HG02970 (cell line): ENCODE measurements around the gene DAAM2.

Source experiments
- ATAC-seq: cut with Tn5 transposase; IDR thresholded peaks from one replicate; pipeline ENCODE4 v1.9.1; 2021; ENCODE audit warnings: mild to moderate bottlenecking, moderate library complexity, moderate number of reproducible peaks; ENCODE audit not compliant: unreplicated experiment, low FRiP score

The DAAM2 gene

DNA sequence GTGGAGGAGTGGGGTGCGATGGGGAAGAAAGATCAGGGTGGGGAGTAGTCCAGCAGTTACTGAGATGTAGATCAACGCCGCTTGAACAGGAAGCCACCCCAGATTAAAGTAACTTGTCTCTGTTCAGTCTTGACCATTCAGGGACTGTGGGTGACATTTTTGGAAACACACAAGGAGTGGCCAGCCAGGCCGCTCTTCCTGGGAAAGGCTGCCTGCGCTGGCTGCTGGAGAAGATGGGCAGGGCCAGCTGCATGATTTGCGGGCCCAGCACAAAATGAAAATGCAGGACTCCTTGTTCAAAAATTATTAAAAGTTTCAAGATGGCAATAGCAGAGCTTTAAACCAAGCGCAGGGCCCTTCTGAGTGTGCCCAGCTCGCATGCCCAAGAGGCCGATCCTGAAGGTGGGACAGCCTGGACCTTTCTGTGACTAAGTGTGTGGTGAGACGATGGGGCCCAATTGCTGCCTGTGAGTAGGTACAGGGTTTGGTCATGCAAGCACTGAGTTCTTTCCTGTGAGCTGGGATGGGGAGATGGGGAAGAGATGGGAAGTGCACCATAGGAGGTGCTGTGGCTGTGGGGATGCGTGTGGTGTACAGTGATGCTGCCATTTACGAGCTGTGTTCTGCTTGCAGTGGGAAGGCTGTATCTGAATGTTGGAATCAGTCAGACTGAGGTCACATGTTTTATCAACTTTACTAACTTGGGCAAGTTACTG, 51.3 kb downstream of the DAAM2 start:
- no peak for ATAC-seq

DNA sequence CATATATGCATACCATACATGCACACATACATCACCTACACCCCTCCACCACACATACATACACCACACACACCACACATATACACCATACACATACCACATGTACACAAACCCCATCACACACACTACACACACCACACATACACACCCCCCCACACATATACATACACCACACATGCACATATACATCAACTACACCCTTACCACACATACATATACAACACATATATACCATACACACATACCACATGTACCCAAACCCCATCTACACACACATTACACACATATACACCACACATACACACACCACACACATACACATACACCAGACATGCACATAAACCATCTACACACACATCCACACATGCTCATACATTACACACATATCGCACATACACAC, 52.7 kb downstream of the DAAM2 start:
- ATAC-seq: no peak

DNA sequence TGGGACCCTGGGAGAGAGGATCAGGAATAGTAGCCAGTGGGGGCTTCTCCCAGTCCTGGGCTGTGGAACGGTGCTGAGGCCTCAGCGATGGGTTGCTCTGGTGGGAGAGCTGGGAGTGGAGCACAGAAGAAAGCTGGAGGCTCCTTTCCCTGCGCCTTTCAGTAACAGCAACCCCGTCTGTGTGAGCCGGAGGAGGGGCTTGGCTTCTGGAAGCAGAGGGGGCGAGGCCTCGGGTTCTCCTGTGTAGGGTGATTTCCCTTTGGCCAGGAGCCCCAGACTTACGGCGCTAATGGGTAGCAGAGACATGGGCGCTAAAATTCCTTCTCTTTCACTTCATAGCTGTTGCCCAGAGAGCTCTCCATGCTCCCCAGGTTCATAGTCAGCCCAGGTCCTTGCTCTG, 55.0 kb downstream of the DAAM2 start:
- ATAC-seq: no peak

DNA sequence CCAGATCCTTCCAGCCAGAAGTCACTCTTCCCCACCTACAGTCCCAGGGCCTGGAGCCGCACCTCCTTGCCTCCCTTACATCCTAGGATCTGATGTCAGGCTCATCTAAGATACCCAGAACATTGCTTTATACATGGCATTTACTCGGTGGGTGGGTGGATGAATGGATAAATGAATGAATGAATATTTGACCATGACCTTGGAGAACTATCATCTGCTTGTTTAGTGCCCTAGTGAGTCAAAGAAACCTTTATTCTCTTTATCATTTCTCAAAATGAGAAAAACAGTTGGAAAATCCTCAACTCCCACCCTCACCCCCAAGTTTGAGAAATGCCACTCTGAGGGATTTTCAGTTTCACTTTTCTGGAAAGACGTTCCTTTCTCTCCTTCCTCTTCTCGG, 56.0 kb downstream of the DAAM2 start:
- ATAC-seq: no peak

DNA sequence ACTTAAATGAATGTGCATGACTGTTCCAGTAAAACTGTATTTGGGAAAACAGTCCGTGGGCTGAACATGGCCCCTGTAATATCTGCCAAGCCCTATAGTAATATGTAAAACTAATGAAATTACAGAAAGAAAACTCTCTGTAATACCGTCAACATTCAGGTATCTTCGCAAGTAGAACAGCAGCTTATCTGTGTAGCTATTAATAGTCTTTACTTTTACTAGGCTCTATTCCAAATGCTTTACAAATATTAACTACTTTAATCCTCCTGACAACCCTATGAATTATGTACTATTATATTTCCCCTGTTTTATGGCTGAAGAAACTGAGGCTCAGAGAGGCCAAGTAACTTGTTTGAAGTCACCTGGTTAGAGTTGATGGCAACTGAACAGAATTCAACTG, 57.1 kb downstream of the DAAM2 start:
- no peak for ATAC-seq

DNA sequence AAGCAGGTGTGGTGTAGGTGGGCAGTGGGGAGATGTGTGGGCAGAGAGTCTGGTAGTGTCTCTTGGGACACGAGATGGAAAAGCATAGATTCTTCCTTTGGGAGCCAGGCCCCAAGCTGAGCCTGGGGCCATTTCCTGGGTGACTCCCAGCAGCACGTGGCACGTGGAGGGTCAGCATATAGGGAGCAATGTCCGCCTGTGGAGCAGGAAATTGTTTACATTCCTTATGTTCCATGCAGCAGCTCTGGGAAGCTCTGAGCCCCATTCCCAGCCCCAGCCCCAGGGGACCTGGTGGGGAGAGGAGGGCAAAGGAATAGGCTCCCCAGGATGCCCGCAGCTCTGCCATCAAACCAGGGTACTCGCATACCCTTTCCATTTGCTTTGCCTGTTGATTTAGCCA, 57.6 kb downstream of the DAAM2 start:
- ATAC-seq: no peak

DNA sequence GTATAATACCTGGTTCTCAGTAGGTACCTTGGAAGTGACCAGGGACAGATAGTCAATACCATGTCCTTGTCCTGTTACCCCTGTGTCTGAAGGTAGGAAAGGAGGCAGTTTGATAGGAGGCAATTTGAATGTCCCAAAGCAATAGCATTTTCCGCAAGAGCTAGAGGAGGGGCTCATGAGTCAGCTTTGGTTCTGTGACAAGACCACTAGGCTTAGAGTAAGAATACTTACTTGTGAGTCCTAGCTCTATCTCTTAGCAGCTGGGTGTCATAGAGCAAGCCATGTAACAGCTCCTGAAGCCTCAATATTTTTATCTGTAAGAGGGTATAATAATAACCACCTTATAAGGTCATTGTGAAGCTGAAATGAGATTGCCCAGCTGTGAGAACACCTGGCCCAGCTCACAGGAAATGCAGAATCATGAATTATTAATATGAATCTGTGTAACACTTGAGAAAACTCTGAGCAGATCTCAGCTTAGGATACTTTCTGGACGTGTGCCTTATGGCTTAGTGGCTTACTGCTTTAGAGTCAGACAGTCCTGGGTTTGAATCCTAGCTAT, 58.6 kb downstream of the DAAM2 start:
- ATAC-seq: no peak

DNA sequence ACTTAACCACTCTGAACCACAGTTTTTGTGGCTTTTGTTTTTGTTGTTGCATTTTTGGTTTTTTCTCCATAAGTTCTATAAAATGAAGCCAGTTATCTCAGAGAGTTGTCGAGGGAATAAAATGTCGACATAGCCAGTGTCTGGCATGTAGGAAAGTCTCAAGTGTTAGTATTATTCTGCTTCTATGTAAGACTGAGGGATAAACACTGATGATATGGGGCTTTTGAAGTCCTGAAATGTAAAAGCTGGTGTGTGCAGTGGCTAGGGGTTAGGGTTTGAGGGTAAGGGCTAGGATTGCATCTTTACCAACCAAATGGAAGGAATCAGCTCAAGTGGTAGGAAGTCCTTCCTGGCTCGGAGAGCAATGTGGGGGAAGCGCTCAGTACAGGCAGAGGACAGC, 59.2 kb downstream of the DAAM2 start:
- no peak for ATAC-seq

DNA sequence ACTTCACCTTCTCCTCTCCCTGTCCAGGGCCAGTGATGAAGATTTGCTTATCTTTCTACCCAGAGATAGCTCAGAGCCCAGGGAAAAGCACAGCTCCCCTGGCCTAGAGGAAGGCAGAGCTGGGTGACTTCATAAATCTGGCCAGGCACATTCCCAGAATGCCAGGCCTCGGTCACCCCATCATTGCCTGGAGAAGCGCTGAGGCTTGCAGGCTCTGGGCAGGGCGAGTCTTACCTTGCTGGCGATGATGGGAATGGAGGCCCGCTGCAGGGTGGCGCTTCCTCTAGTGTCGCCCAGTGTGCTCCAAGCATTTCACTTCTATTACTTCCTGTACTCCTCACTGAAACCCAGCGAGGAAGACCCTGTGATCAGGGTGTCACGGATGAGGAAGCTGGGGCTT, 60.1 kb downstream of the DAAM2 start:
- ATAC-seq: no peak

DNA sequence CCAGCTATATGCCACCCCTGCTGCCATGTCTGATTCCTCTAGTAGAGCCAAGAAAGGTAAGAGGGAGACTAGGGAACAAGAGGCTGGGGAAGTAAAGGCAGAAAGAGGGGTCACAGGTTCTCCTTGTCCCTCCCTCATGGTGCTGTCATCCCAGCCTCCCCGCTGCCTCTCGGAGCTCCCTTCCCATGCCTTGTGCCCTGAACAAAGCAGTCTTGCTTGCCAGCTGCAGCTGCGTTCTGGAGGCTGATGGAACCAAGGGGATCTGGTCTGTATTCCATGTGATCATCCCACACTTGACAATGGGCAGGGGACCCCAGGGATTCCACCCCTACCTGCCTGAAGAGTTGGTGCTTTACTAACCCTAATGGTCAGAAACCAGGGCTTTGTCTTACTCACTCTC, 61.4 kb downstream of the DAAM2 start:
- no peak for ATAC-seq

DNA sequence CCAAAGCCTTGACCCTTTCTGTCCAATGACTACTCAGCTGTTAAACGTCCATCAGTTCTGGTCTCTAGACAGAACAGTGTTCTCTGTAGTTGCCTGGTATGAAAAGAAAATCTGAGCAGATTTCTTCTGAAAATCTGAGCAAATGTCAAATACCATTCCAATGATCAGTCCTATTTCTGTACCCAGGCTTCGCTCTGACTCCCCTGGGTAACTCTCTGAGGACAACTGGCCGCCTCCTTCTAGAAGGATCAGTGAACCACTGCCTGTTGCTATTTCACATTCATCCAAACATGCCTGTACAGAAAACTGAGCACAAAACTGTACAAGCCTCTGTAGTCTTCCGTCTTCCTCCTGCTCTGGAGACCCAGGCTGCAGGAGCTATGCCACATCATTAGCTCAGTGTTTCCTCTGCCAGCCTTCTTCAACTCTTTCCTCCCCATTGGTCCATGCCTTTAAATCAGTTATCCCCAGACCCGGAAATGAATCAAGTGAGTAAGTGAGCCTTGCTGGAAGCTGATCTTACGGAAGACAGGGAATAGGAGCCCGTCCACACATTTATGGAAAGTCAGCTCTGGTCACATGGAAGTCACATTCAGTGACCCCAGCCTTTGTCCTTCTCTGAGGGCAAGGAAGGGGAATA, 63.3 kb downstream of the DAAM2 start:
- no peak for ATAC-seq

DNA sequence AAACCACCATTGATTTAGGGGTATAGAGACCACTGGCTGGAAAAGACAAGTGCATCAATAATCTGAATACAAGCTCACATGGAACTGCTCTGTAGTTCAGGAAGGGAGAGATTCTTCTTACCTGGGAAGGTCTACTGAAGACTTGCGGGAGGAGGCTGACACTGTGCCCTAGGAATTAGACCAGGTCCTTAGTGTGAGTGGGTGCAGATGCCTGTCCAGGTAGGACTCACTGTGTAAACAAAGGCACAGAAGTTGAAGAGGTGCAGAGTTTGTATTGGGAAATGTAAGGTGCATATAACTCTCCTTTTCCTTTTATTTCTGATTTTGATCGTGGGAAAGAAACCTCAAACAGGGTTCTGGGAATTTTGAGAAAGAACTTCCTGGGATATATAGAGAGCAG, 66.8 kb downstream of the DAAM2 start:
- no peak for ATAC-seq

DNA sequence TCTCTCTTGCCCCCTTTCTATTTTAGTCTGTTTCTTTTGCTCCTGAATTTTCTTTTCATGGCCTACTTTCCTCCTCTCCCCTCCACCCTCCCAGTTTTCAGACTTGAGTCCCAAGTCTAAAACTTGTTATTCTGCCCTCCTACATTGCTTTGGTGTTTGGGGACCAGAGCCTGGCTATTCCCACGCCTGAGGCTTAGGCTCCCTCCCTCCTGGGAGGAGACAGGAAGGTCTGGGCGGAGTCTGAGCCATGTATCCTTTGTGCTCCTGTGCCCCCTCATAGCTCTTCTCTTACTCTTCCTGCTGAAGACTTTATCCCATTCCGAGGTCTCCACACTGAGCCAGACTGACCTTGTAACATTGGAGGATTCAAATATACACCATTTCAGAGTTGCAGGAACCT, 69.5 kb downstream of the DAAM2 start:
- ATAC-seq: no peak

DNA sequence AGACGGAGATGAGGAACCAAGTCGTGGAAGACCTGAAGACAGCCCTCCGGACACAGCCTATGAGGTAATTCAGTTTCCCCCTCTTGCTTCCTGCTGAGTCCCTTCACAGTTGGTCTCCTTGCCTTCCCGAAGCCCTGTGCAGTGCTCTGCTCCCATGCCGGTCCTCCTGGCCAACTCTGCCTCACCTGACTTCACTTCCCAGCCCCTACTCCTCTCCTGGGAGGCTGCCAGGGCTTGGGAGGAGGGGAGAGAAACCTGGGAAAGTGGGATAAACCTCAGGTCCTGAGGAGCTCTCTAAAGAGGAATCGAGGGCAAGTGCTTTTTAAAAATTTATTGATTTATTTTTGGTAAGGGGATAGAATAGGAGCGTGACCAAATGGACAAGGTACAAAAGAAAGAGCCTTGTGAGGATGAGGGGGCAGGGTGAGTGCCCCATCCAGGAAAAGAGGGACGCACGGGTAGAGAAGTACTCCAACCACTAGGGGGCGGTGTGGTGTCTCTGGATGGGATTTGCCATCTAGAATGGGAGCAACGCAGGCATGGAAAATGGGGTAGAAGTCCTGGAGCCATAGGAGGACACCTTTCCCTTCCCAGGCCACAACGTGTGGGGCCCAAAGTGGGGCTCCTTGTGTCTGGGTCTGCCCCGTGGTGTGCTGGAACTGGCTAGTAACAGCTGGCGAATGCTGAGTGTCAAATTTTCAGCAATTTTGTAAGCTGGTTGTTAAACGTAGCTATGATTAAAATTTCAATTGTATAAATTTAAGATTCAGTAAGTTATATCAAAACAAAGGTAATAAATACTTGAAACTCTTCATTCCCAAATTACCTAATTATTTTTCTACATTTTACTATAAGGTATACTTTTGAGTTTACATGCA, 73.1 kb downstream of the DAAM2 start:
- no peak for ATAC-seq

DNA sequence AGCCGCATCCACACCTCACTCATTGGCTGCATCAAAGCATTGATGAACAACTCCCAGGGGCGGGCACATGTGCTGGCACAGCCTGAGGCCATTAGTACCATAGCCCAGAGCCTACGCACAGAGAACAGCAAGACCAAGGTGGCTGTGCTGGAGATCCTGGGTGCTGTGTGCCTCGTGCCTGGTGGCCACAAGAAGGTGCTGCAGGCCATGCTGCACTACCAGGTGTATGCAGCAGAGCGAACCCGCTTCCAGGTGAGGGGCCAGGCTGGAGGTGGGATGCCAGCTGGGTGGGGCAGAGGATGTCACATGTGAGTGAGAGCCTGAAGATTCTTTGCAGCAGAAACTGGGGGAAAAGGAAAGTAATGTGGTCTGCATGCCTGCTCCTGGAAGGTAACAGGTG, 75.4 kb downstream of the DAAM2 start:
- no peak for ATAC-seq

DNA sequence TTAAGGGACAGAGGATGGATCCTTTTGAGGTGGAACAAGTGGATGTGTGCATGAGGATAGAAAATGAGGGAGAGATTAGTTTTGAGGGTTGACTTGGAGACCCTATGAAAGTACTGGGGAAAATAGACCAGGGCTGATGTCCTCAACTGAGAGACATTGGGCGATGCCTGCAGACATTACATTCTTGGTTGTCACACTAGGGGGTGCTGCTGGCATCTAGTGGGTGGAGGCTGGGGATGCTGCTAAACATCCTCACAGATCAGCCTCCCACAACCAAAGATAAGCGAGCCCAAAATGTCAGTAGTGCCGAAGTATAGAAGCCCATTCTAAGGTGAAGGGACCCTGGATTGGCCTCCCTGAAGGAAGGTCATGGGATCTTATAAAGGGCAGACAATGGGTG, 78.8 kb downstream of the DAAM2 start:
- no peak for ATAC-seq

DNA sequence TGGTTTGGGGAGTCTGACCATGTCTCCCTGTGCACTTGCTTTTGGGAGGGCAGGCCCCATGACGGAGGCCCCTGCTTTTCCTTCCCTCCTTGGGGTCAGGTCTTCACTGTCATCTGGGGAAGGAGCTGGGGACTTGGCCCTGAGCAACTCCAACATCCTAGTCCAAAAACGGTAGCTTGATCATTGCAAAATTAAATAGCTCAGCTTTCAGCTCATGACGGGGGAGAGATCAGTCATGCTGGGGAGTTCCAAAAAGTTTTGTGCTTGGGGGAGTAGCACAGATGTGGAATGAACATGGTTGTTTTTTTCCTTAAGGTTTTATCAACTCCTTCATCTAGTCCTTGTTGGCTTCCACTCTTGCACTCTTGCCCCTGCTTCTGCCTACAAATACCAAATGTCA, 81.3 kb downstream of the DAAM2 start:
- no peak for ATAC-seq

DNA sequence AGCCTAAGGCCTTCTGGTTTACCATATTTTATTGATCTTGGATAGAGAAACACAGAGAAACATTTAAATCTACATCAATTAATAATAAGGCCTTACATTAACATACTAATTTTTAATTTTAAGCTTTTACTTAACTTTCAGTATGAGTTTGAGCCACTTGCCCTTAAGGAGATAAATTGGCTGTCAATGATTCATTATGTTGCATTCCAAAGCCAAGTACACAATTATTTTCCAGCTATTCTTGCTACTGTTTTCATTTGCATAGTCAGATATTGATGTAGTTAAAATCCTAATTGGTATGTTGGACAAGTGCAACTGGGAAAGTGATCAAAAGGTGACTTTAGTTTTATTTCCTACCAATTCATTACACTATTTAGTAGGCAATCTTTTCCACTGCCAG, 83.9 kb downstream of the DAAM2 start:
- no peak for ATAC-seq

DNA sequence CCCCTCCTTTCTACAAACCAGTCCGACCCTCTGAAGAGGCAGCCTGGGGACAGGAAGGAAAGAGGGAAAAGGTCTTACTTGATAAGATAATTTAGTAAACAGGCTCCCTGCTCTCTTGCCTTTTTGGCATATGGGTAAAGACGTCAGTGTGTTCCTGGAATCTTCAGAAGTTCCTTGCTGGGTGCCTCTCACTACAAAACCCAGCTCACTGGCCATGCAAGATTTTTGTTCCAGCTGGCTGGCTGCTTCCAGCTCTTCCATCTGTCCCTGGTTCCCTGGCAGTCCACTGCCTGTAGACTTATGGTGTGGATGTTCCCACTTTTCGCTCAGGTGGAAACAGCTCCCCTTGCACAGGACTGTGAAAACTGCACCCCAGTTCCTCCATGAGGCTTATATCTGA, 84.7 kb downstream of the DAAM2 start:
- ATAC-seq: no peak

DNA sequence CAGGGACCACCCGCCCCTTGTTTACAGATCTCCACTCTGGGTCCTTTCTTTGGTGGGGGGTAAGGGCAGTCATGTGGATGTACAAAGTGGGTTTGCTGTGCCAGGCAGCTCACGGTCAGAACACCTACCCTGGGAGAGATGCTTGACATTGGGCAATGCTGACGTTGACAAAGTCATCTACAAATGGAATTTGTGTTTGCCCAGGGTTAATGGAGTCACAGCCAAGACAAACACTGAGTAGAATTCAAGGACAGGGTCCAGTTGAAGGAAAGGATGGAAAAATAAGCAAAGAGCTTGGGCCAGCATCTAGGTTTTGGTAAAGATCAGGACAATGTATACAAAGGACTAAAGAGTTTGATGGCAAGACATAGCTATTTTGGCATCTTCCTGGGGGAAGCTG, 87.4 kb downstream of the DAAM2 start:
- ATAC-seq: no peak

DNA sequence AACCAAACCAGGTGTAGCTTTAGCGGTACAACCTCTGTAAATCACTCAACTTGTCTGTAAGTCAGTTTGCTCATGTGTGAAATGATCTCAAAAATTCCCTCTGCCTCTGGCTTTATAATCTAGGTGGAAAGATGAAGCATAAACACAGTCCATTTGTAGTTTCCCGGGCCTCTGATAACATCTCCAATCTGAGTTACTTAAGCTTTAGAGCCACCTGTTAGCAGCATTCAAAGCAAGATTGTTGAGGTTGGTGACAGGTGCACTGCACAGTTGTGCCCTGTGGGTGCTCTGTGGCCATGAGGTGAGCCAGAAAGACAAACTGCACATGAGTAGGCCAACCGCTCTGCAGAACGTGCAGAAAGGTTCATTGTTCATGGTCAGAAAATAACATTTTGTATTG, 88.4 kb downstream of the DAAM2 start:
- no peak for ATAC-seq
